Measurements from ENCODE around the gene CCDC174. TPM values are rescaled to one million over a fixed set of nuclear protein-coding genes. Genes with fewer than 3 reads are reported as not detected.

CCDC174 gene
- total RNA-seq, 1 experiment from 2014 or later: 7.7 TPM

- no peak for DNase-seq (ENCODE audit: low spot score)
Measured at GRCh38 chr3:14701676-14702075, 50.1 kb downstream of the CCDC174 start.

- DNase-seq (ENCODE audit: low spot score): no peak
Measured at GRCh38 chr3:14703128-14703750, 51.7 kb downstream of the CCDC174 start.

- no peak for DNase-seq (ENCODE audit: low spot score)
Measured at GRCh38 chr3:14703791-14704190, 52.2 kb downstream of the CCDC174 start.

GRCh38 chr3:14706096-14706495 is 54.5 kb downstream of the CCDC174 start:
- DNase-seq (ENCODE audit: low spot score): no peak

- no peak for DNase-seq (ENCODE audit: low spot score)
Measured at GRCh38 chr3:14716591-14716990, 65.0 kb downstream of the CCDC174 start.

- DNase-seq (ENCODE audit: low spot score): no peak
Measured at GRCh38 chr3:14717307-14717706, 65.7 kb downstream of the CCDC174 start.

- no peak for DNase-seq (ENCODE audit: low spot score)
Measured at GRCh38 chr3:14718539-14718938, 67.0 kb downstream of the CCDC174 start.

GRCh38 chr3:14719006-14719405 is 67.4 kb downstream of the CCDC174 start:
- no peak for DNase-seq (ENCODE audit: low spot score)

GRCh38 chr3:14721126-14721864 is 69.7 kb downstream of the CCDC174 start:
- DNase-seq (ENCODE audit: low spot score): no peak

Other genes with a start within 250 kb of the CCDC174 start
- gene SLC6A6, start 249.2 kb upstream of the CCDC174 start, total RNA-seq (2014; rRNA removed; shearing (Covaris generic)): 24.4 and 29.8 TPM in 2 replicates
- gene GRIP2, start 111.4 kb upstream of the CCDC174 start, total RNA-seq (2014; rRNA removed; shearing (Covaris generic)): 0.77 TPM in 1 of 2 replicates, not detected in the other
- not detected in 2 replicates for gene C3orf20, start 23.4 kb downstream of the CCDC174 start, total RNA-seq (2014; rRNA removed; shearing (Covaris generic))
- 0.17 TPM in 1 of 2 replicates, not detected in the other for gene FGD5, start 167.2 kb downstream of the CCDC174 start, total RNA-seq (2014; rRNA removed; shearing (Covaris generic))